ENCODE results near the gene SLC25A25. TPM values are rescaled to one million over a fixed set of nuclear protein-coding genes. Genes with fewer than 3 reads are reported as not detected.
A peak's percentile ranks its signal among the peaks of the same experiment; 100 is the strongest.
"Not testable (repeated sequence)": the region's sequence is repeated elsewhere in the genome, so short reads cannot be mapped to it uniquely, and the experiment has no call there.

Gene SLC25A25
- total RNA-seq, 8 experiments from 2014 or later = 10.0 to 39.7 (median 19.0) TPM

GRCh38 chr9:128104171-128104618 is 36.2 kb downstream of the SLC25A25 start:
- 70 to 100% (median 100%) methylated on average over 1 to 2 of the region's 6 CpGs; no CpG with 5 or more reads in 7 of the 10 experiments for WGBS, 10 experiments
- no peak overlapping the region for H3K27ac ChIP-seq
- no peak overlapping the region for H3K4me3 ChIP-seq
- in situ Hi-C loops (cut with MboI; ENCODE audit: low pct_unique_long_range_greater_than_20kb in 2 of 9, low sequenced_read_pairs in 9 of 9, unreplicated experiment in 9 of 9) = no loop called here
- peaks cover 30 to 37% of the 10 kb centered on the region in 2 donors for H3K4me1 ChIP-seq (replicated peaks in 1 of 2)
- peak in 4 of 8 experiments; percentile 4 to 55 (median 28) for ATAC-seq (replicated peaks in 6 of 8)

DNA sequence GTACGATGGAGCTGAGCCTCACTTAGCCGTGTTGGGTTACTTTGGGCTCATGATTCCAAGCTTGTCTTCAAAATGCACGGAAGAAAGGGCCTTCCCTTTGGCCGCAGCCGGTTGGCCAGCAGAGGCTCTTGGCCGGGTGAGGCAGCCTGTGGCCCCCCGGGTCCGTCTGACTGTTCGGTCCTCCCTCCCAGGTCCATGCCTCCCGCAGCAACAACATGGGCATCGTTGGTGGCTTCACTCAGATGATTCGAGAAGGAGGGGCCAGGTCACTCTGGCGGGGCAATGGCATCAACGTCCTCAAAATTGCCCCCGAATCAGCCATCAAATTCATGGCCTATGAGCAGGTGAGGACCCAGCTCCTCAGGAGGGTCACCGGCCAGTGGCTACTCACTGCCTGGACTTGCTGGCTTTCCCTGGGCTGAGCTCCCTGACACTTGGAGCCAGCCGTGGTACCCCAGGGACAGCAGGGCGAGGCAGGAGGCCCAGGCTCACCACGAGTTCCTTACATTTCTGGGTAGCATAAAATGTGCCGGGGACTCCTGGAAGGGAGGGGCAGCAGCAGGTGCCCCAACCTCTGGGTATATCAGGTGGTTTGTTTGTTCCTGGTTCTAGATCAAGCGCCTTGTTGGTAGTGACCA is 37.6 kb downstream of the SLC25A25 start:
- Histone ChIP-seq H3K4me1 (replicated peaks in 1 of 2) (peaks cover 19 to 28% of the 10 kb centered on the region in 2 donors), H3K4me3 (no peak overlapping the region), H3K27ac (no peak overlapping the region)
- WGBS, 10 experiments = 88 to 100% (median 100%) methylated on average over 2 to 4 of the region's 21 CpGs; no CpG with 5 or more reads in 5 of the 10 experiments
- in situ Hi-C loops (cut with MboI; ENCODE audit: low pct_unique_long_range_greater_than_20kb in 2 of 9, low sequenced_read_pairs in 9 of 9, unreplicated experiment in 9 of 9) = no loop called here
- no peak for ATAC-seq (replicated peaks in 6 of 8)

- H3K4me3 ChIP-seq = no peak overlapping the region
- in situ Hi-C loops (cut with MboI; ENCODE audit: low pct_unique_long_range_greater_than_20kb in 2 of 9, low sequenced_read_pairs in 9 of 9, unreplicated experiment in 9 of 9) = no loop called here
- 90 to 100% (median 97%) methylated on average over 2 to 7 of the region's 23 CpGs; no CpG with 5 or more reads in 7 of the 10 experiments for WGBS, 10 experiments
- no peak overlapping the region for H3K27ac ChIP-seq
- peaks cover 14 to 22% of the 10 kb centered on the region in 2 donors for H3K4me1 ChIP-seq (replicated peaks in 1 of 2)
- peak in 1 of 8 experiments; percentile 8 for ATAC-seq (replicated peaks in 6 of 8)
Measured at GRCh38 chr9:128106181-128106939, 38.3 kb downstream of the SLC25A25 start.

DNA sequence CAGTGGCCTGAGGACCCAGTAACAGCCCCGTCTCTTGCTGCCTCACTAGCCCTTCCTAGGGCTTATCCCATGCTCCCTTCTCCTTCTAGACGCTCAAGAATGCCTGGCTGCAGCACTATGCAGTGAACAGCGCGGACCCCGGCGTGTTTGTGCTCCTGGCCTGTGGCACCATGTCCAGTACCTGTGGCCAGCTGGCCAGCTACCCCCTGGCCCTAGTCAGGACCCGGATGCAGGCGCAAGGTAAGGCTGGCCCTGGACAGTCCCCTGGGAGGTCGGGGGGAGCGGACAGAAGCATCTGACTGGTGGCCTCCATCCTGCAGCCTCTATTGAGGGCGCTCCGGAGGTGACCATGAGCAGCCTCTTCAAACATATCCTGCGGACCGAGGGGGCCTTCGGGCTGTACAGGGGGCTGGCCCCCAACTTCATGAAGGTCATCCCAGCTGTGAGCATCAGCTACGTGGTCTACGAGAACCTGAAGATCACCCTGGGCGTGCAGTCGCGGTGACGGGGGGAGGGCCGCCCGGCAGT is 39.0 kb downstream of the SLC25A25 start:
- Histone ChIP-seq H3K27ac (no peak overlapping the region), H3K4me1 (replicated peaks in 1 of 2) (peaks cover 14 to 19% of the 10 kb centered on the region in 2 donors), H3K4me3 (no peak overlapping the region)
- WGBS, 10 experiments = no CpG with 5 or more reads among the region's 23 CpGs
- in situ Hi-C loops (cut with MboI; ENCODE audit: low pct_unique_long_range_greater_than_20kb in 2 of 9, low sequenced_read_pairs in 9 of 9, unreplicated experiment in 9 of 9) = no loop called here
- peak in 3 of 8 experiments; percentile 2 to 7 (median 4) for ATAC-seq (replicated peaks in 6 of 8)

GRCh38 chr9:128107468-128108268 is 39.6 kb downstream of the SLC25A25 start:
- in situ Hi-C loops (cut with MboI; ENCODE audit: low pct_unique_long_range_greater_than_20kb in 2 of 9, low sequenced_read_pairs in 9 of 9, unreplicated experiment in 9 of 9) = no loop called here
- 60 to 100% (median 90%) methylated on average over 1 to 3 of the region's 18 CpGs; no CpG with 5 or more reads in 7 of the 10 experiments for WGBS, 10 experiments
- no peak overlapping the region for H3K4me3 ChIP-seq
- H3K27ac ChIP-seq = no peak overlapping the region
- H3K4me1 ChIP-seq (replicated peaks in 1 of 2) = peaks cover 14 to 19% of the 10 kb centered on the region in 2 donors
- peak in 3 of 8 experiments; percentile 1 to 5 (median 1) for ATAC-seq (replicated peaks in 6 of 8)

- in situ Hi-C loops (cut with MboI; ENCODE audit: low pct_unique_long_range_greater_than_20kb in 2 of 9, low sequenced_read_pairs in 9 of 9, unreplicated experiment in 9 of 9) = no loop called here
- 52 to 96% (median 84%) methylated on average over 2 to 9 of the region's 15 CpGs; no CpG with 5 or more reads in 2 of the 10 experiments for WGBS, 10 experiments
- Histone ChIP-seq H3K4me3 (no peak overlapping the region), H3K27ac (peak overlapping the region; percentile 44 to 55), H3K4me1 (replicated peaks in 1 of 2) (peaks cover 14 to 19% of the 10 kb centered on the region in 2 donors)
- ATAC-seq (replicated peaks in 6 of 8) = peak in 2 of 8 experiments; percentile 11 to 19
Measured at GRCh38 chr9:128108269-128109049, 40.4 kb downstream of the SLC25A25 start.

- in situ Hi-C loops (cut with MboI; ENCODE audit: low pct_unique_long_range_greater_than_20kb in 2 of 9, low sequenced_read_pairs in 9 of 9, unreplicated experiment in 9 of 9) = no loop called here
- WGBS, 10 experiments = 30 to 100% (median 70%) methylated on average over 1 to 6 of the region's 20 CpGs; no CpG with 5 or more reads in 4 of the 10 experiments
Measured at GRCh38 chr9:128109050-128109709, 41.1 kb downstream of the SLC25A25 start.

GRCh38 chr9:128111726-128112125 is 43.7 kb downstream of the SLC25A25 start:
- WGBS, 10 experiments = 60 to 100% (median 83%) methylated on average over 1 to 5 of the region's 12 CpGs; no CpG with 5 or more reads in 4 of the 10 experiments
- peaks cover 14 to 19% of the 10 kb centered on the region in 2 donors for H3K4me1 ChIP-seq (replicated peaks in 1 of 2)
- ATAC-seq (replicated peaks in 6 of 8); H3K4me3 ChIP-seq; H3K27ac ChIP-seq; in situ Hi-C loops (cut with MboI; ENCODE audit: low pct_unique_long_range_greater_than_20kb in 2 of 9, low sequenced_read_pairs in 9 of 9, unreplicated experiment in 9 of 9): not testable (repeated sequence)

More at GRCh38 chr9:128109050-128109709, 41.1 kb downstream of the SLC25A25 start:
- peak in 6 of 8 experiments; percentile 2 to 66 (median 44) for ATAC-seq (replicated peaks in 6 of 8)
- Histone ChIP-seq H3K27ac (peak overlapping the region; percentile 44 to 55), H3K4me3 (no peak overlapping the region), H3K4me1 (replicated peaks in 1 of 2) (peaks cover 14 to 19% of the 10 kb centered on the region in 2 donors)

DNA sequence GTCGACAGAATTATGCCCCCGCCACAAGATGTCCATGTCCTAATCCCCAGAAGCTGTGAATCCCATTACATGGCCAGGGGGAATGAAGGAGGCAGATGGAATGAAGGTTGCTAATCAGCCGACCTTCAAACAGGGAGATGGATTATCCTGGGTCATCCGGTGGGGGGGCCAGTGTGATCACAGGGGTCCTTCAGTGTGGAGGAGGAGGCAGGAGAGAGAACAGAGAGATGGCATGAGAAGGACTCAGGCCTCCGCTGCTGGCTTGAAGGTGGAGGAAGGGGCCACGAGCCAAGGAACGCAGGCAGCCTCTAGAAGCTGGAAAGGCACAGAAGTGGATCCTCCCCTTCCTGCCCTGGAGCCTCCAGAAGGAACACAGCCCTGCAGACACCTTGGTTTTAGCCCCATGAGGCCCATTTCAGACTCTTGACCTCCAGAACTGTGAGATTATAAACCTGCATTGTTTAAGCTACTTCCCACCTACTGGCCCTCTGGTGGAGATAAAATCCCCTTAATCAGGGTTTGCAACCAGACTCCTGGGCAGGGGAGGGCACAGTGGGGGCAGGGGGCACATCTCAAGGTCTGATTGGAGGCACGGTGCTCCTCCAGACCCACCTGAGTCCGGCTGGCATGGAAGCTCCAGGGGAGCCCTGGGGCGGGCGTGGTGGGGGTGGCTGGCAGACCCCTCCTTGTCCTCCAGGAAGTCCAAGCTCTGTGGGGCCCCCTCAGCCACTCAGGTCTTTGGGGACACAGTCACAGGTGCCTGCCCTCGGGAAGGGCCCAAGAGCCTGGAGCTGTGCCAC is 45.7 kb downstream of the SLC25A25 start:
- Histone ChIP-seq H3K27ac (no peak overlapping the region), H3K4me1 (replicated peaks in 1 of 2) (peaks cover 8 to 10% of the 10 kb centered on the region in 2 donors), H3K4me3 (no peak overlapping the region)
- in situ Hi-C loops (cut with MboI; ENCODE audit: low pct_unique_long_range_greater_than_20kb in 2 of 9, low sequenced_read_pairs in 9 of 9, unreplicated experiment in 9 of 9) = no loop called here
- ATAC-seq (replicated peaks in 6 of 8) = no peak
- 40 to 100% (median 89%) methylated on average over 1 to 6 of the region's 12 CpGs; no CpG with 5 or more reads in 2 of the 10 experiments for WGBS, 10 experiments

DNA sequence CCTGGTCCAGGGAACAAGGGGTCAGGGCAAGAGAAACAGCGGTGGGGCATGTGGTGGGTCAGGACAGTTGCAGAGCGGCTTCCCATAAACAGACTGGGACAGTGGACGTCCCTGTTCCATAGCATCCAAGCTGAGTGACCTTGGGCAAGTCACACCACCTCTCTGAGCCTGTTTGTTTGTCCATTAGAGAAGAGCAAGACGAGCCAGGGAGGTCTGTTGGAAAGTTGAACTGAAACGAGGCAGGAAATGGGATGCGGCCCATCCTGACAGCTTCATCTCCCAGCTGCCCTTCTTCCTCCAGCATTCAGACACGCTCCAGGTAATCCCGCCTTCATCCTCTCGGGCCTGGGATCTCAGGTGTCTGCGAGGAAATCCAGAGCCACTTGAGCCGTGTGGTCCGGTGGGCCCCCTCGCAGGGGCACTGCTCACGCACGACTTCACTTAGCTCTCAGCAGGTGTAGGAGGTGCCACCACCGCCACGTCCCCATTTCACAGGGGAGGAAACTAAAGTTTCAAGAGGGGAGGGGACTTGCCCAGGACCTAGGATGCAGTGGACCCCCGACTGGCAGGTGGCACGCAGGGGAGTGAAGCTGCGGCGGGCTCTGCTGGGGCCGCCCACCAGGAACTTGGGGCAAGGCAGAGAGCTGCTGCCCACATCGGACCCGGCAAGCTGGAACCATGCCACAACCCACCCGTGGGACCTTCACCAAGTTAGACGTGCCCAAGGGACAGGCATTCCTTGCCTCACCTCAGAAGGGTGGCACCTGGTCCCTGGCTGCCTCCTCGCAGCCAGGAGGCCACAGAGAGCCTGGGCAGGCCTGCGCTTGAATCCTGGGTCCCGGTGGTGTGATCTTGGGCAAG is 46.5 kb downstream of the SLC25A25 start:
- no peak for ATAC-seq (replicated peaks in 6 of 8)
- peaks cover under 1 to 2% of the 10 kb centered on the region in 2 donors for H3K4me1 ChIP-seq (replicated peaks in 1 of 2)
- in situ Hi-C loops (cut with MboI; ENCODE audit: low pct_unique_long_range_greater_than_20kb in 2 of 9, low sequenced_read_pairs in 9 of 9, unreplicated experiment in 9 of 9) = no loop called here
- H3K4me3 ChIP-seq = no peak overlapping the region
- no peak overlapping the region for H3K27ac ChIP-seq
- WGBS, 10 experiments = 67 to 100% (median 80%) methylated on average over 1 to 4 of the region's 29 CpGs; no CpG with 5 or more reads in 4 of the 10 experiments
